GM23248 (cell line): ENCODE results near the gene FRS2.

Source experiments
- EZH2 ChIP-seq: fragments of 200-600 bp; sonication (generic); IDR thresholded peaks from 2 replicates; pipeline ENCODE4 v1.6.1; 2018; ENCODE audit warnings: antibody characterized with exemption, mild to moderate bottlenecking; ENCODE audit not compliant: insufficient read depth, poor library complexity, severe bottlenecking
- EZH2phosphoT487 ChIP-seq: fragments of 200-600 bp; sonication (generic); IDR thresholded peaks from 2 replicates; pipeline ENCODE4 v1.6.1; 2018; ENCODE audit warnings: antibody characterized with exemption, moderate library complexity, mild to moderate bottlenecking, low read depth; ENCODE audit not compliant: insufficient read depth

DNA sequence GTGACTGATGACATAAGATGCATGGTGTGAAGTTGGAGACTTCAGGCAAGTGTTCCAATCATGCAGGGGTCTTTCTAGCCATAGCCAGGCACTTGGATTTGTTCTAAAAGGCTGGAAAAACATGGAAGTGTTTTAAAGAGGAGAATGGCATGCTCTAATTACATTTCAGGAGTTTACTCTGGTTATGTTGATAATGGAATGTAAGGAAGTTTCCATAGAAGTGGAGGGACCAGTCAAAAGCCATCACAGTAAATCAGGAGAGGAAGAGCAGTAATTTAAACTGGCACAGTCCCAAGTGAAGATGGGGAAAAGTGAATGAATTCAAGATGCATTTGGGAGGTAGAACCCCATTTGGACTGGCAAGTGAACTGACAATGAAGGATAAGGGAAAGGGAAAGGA lies 13.9 kb upstream of the FRS2 start:
- TF ChIP-seq EZH2 (no peak), EZH2phosphoT487 (no peak)
